Measurements from ENCODE around the gene UNC93B1.
A peak's percentile ranks its signal among the peaks of the same experiment; 100 is the strongest.

Gene UNC93B1

DNA sequence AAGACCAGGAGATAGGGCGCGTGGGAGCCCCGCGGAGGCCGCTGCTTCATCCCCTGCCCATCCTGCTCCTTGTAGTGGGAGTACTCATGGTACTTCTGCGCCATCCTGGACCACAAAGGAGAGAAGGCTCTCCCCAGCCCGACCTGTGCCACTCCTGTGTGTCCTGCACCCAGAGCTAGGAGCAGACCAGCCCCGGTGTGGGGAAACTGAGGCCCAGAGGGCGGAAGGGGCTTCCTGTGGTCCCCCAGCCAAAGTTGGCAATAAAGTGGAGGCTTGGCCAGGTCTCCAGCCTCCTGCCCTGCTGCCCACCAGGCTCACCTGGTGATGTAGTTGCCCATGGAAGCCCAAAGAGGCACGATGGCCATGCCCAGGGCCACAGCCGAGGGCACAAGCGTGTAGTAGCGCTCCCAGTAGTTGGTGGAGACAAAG, 4.7 kb downstream of the UNC93B1 start:
- peak overlapping the region; percentile 58 for H3K4me2 ChIP-seq (ENCODE audit: low read depth, low read length, poor library complexity, severe bottlenecking)
- H3K9ac ChIP-seq (ENCODE audit: low read depth, low read length, poor library complexity, severe bottlenecking): no peak overlapping the region
- H3K4me1 ChIP-seq (ENCODE audit: insufficient read depth, low read length, poor library complexity, severe bottlenecking): peaks cover 29% of the 10 kb centered on the region
- H3K4me3 ChIP-seq (ENCODE audit: low read length, poor library complexity, severe bottlenecking): no peak overlapping the region
- H4K20me1 ChIP-seq (ENCODE audit: insufficient read depth, low read length, poor library complexity, severe bottlenecking): no peaks in the 10 kb centered on the region
- H3F3A ChIP-seq (ENCODE audit: low read depth): no peaks in the 10 kb centered on the region
- no peaks in the 10 kb centered on the region for H3K9me3 ChIP-seq (ENCODE audit: insufficient read depth, low read depth, low read length)
- no peaks in the 10 kb centered on the region for H3K9me2 ChIP-seq (replicated peaks; ENCODE audit: low read depth, low read length)
- no peaks in the 10 kb centered on the region for H3K79me2 ChIP-seq (ENCODE audit: insufficient read depth, low read length)
- no peak overlapping the region for H2AFZ ChIP-seq (ENCODE audit: low read length)
- TF ChIP-seq, protein P1, sequence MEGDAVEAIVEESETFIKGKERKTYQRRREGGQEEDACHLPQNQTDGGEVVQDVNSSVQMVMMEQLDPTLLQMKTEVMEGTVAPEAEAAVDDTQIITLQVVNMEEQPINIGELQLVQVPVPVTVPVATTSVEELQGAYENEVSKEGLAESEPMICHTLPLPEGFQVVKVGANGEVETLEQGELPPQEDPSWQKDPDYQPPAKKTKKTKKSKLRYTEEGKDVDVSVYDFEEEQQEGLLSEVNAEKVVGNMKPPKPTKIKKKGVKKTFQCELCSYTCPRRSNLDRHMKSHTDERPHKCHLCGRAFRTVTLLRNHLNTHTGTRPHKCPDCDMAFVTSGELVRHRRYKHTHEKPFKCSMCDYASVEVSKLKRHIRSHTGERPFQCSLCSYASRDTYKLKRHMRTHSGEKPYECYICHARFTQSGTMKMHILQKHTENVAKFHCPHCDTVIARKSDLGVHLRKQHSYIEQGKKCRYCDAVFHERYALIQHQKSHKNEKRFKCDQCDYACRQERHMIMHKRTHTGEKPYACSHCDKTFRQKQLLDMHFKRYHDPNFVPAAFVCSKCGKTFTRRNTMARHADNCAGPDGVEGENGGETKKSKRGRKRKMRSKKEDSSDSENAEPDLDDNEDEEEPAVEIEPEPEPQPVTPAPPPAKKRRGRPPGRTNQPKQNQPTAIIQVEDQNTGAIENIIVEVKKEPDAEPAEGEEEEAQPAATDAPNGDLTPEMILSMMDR (conservative IDR thresholded peaks at IDR 0.05; ENCODE audit: low read length): no peak
- no peak for TF ChIP-seq EZH2phosphoT487 (IDR thresholded peaks at IDR 0.05; ENCODE audit: borderline replicate concordance)
- H3K27me3 ChIP-seq (ENCODE audit: insufficient read depth, low read length, poor library complexity, severe bottlenecking): no peaks in the 10 kb centered on the region
- H3K36me3 ChIP-seq (ENCODE audit: insufficient read depth, low read length): no peaks in the 10 kb centered on the region

DNA sequence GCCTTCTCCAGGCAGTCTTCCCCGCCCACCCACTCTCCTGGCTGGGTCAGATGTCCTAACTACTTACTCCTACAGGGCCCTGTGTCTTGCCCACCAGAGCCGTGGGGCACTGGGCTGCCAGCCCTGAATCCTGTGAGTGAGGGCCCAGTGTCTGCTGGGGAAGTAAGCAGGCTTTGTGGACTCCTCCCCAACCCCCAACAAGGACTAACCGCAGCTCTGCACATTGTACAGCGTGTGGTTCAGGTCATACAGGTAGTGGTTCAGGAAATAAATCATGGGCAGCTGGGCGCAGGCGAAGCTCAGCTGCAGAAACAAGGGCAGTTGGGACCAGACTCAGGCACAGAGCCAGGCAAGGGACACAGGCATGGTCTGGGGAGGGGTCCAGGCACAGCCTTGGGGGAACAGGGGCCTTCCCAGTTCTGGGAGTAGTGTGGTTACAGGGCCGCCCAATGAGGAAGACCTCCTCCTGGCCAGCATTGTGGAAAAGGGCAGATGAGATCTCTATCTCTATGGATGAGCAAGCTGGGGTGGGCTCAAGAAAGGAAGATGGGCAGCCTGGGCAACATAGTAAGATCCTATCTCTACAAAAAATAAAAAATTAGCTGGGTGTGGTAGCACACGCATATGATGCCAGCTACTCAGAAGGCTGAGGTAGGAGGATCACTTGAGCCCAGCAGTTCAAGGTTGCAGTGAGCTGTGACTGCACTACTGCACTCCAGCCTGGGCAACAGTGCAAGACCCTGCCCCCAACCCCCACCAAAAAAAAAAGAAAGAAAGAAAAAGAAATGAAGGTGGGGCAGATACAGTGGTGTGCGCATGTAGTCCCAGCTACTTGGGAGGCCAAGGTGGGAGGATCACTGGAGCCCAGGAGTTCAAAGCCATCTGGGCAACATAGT, 5.5 kb downstream of the UNC93B1 start:
- H3K4me3 ChIP-seq (ENCODE audit: low read length, poor library complexity, severe bottlenecking): no peak overlapping the region
- H3K36me3 ChIP-seq (ENCODE audit: insufficient read depth, low read length): no peaks in the 10 kb centered on the region
- H3K4me2 ChIP-seq (ENCODE audit: low read depth, low read length, poor library complexity, severe bottlenecking): peak overlapping the region; percentile 58
- no peaks in the 10 kb centered on the region for H3K9me3 ChIP-seq (ENCODE audit: insufficient read depth, low read depth, low read length)
- no peak for TF ChIP-seq EZH2phosphoT487 (IDR thresholded peaks at IDR 0.05; ENCODE audit: borderline replicate concordance)
- TF ChIP-seq, protein P1 (conservative IDR thresholded peaks at IDR 0.05; ENCODE audit: low read length): no peak
- no peaks in the 10 kb centered on the region for H3F3A ChIP-seq (ENCODE audit: low read depth)
- no peak overlapping the region for H2AFZ ChIP-seq (ENCODE audit: low read length)
- no peaks in the 10 kb centered on the region for H3K9me2 ChIP-seq (replicated peaks; ENCODE audit: low read depth, low read length)
- H3K27me3 ChIP-seq (ENCODE audit: insufficient read depth, low read length, poor library complexity, severe bottlenecking): no peaks in the 10 kb centered on the region
- no peak overlapping the region for H3K9ac ChIP-seq (ENCODE audit: low read depth, low read length, poor library complexity, severe bottlenecking)
- no peaks in the 10 kb centered on the region for H3K79me2 ChIP-seq (ENCODE audit: insufficient read depth, low read length)
- H4K20me1 ChIP-seq (ENCODE audit: insufficient read depth, low read length, poor library complexity, severe bottlenecking): no peaks in the 10 kb centered on the region
- H3K4me1 ChIP-seq (ENCODE audit: insufficient read depth, low read length, poor library complexity, severe bottlenecking): peaks cover 29% of the 10 kb centered on the region

DNA sequence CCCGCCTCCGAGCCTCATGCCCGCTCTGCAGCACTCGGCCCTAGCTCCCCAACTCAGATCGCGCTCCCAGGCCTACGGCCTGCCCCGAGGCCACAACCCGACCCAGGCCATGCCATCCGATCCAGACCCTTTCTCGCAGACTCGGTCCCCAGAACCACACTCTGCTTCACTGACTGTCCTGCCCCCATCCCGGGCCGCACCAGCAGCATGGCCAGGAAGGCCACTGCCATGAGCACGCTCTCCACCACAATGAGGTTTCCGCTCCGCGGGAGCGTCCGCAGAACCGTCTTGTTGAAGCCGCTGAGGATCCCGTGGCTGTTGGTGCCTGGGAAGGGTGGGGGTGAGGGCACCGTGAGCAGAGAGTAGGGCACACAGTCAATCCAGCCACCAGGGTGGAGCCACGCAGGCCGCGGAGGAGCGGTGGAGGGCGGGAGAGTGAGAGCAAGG, 6.4 kb downstream of the UNC93B1 start:
- Histone ChIP-seq H3K4me3 (ENCODE audit: low read length, poor library complexity, severe bottlenecking) (no peak overlapping the region), H3K36me3 (ENCODE audit: insufficient read depth, low read length) (no peaks in the 10 kb centered on the region), H3K9me2 (replicated peaks; ENCODE audit: low read depth, low read length) (no peaks in the 10 kb centered on the region), H3K4me2 (ENCODE audit: low read depth, low read length, poor library complexity, severe bottlenecking) (no peak overlapping the region), H3K9ac (ENCODE audit: low read depth, low read length, poor library complexity, severe bottlenecking) (no peak overlapping the region), H3K9me3 (ENCODE audit: insufficient read depth, low read depth, low read length) (no peaks in the 10 kb centered on the region), H4K20me1 (ENCODE audit: insufficient read depth, low read length, poor library complexity, severe bottlenecking) (no peaks in the 10 kb centered on the region), H2AFZ (ENCODE audit: low read length) (no peak overlapping the region), H3K4me1 (ENCODE audit: insufficient read depth, low read length, poor library complexity, severe bottlenecking) (peaks cover 29% of the 10 kb centered on the region), H3K27me3 (ENCODE audit: insufficient read depth, low read length, poor library complexity, severe bottlenecking) (no peaks in the 10 kb centered on the region), H3K79me2 (ENCODE audit: insufficient read depth, low read length) (no peaks in the 10 kb centered on the region), H3F3A (ENCODE audit: low read depth) (no peaks in the 10 kb centered on the region)
- no peak for TF ChIP-seq EZH2phosphoT487 (IDR thresholded peaks at IDR 0.05; ENCODE audit: borderline replicate concordance)
- TF ChIP-seq, protein P1 (conservative IDR thresholded peaks at IDR 0.05; ENCODE audit: low read length): no peak

Data from Loucy (cell line).